ENCODE results near the gene GPER1. TPM values are rescaled to one million over a fixed set of nuclear protein-coding genes. Genes with fewer than 3 reads are reported as not detected.
"Not testable (repeated sequence)": the region's sequence is repeated elsewhere in the genome, so short reads cannot be mapped to it uniquely, and the experiment has no call there.

Gene GPER1
- 1 to 10 TPM; 5.9 to 8.1 (median 6.4) TPM for polyA plus RNA-seq (ENCODE audit: insufficient read length in 4 of 4)

DNA sequence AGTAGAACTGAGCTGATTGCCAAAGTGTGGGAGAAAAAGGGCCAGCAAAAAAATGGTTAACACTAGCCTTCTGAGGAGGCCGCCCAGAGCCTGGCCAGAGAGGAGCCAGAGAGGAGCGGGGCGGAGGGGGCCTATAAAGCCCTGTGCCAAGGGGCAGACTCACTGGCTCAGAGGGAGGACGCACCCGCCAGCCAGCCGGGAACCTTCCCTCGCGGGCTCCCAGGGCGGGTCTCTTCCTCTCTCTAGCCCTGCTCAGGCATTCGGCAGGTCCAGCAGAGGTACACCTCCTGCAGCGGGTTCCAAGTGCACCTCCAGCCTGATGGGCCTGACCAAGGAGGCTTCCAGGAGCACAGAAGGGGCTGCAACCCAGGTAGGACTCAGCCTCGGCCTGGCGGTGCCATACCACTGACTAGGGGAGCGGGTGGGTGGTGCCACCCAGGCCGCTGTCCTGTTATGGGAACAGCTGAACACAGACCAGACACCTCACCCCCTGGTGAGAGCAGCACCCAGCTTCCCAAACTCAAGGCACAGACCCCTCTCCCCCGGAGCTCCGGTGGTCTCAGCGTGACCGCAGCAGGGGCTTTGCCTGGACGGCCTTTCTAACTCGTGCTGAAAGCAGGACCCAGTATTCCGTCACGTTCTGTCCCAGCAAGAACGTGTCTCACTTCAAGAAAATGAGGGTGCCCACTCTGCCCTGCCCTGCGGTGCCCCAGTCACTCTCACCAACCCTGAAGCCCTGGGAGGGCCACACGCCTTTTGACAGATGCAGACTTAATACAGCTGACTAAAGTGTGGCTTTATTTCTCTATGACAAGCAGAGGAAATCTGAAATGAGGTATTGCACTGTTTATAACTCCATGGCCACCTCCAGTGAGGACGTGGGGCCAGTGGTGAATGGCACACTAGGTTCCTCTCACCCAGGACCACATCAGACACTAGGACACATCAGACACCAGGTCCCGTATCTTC is at the start of gene GPER1:
TSS of gene GPER1 (plus strand) at position 162 of the 969 bp plus-strand sequence. CDS start 3,616 bp downstream, outside the sequence.
- no peak for DNase-seq (ENCODE audit: low read depth in 4 of 4, low spot score in 3 of 4)

DNA sequence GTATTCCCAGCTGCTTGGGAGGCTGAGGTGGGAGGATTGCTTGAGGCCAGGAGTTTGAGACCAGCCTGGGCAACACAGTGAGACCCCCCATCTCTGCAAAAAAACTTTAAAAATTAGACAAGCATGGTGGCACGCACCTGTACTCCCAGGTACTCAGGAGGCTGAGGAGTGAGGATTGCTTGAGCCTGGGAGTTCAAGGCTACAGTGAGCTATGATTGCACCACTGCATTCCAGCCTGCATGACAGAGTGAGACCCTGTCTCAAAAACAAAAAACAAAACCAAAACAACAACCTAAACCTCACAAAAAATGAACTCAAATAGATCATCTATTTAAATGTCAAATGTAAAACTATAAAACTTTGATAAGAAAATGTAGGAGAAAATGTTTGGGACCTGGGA is 47.7 kb upstream of the GPER1 start:
- DNase-seq (ENCODE audit: low read depth in 4 of 4, low spot score in 3 of 4): not testable (repeated sequence)

DNA sequence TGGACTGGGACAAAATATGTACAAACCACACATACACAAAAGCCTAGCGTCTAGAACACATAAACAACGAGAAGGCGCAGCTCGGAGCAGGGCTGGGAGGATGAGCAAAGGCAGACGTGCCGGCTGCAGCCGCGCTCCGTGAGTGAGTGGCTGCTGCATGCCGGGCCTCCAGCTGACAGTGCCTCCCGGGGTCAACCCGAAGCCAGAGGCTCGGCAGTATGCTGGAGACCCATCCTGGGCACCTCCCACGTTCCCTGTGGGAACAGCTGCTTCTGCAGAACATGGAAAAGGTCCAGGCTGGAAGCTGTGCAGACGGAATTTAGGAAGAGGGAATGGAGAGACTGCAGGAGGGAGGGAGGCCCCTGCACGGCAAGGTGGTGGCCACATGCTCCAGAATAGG is 47.1 kb upstream of the GPER1 start:
- no peak for DNase-seq (ENCODE audit: low read depth in 4 of 4, low spot score in 3 of 4)

DNA sequence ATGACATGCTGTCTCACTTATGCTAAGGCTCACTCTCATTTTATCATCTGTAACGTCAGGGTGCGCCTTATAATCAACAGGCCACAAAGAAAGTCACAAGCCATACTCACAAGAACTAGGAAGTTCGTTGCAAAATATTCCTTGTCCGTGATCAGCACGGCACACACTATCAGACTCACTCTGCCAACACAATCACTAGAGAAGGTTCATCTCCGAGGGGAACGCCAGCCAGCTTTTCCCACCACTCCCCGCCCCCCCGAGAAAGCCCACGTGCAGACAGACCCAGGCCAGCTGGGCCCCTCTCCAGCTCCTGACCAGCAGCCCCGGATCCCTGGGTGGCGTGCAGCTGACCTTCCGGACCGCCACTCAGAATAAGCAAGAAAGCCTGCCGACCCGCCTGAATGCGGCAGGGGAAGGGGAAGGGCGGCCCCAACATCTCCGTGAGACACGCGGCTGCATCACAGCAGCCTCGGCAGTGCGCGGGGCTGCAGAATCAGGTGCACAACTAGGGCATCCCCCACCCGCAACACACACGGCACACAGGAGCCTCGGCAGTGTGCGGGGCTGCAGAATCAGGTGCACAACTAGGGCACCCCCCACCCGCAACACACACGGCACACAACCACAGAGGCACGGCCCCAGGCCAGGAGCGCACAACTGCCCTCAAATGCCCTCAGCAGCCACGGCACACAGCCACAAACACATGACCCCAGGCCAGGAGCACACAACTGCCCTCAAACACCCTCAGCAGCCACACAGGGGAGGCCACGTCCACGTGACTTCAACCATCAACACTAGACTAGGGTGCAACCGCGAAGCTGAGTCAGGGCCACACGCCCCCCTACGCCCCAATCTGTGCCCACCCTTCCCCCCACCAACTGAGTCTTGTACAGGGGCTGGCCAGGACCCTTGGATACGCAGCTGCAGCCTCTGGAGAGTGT is 46.1 kb upstream of the GPER1 start:
- DNase-seq (ENCODE audit: low read depth in 4 of 4, low spot score in 3 of 4): no peak

DNA sequence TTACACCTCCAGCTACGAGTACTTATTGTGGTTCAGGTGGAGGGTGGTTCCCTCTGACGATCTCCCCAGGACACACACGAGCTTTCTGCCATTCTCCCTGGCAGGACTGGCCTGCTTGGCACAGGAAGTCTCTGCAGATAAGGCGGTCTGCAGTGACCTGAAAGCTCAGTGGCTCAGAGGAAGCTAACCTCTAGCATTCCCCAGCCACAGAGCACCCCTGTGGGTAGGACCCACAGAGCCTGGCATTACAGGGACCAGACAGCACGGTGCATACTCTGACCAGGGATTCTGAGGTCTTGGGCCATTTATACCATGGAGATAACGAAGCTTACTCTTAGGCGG is 45.5 kb upstream of the GPER1 start:
- DNase-seq (ENCODE audit: low read depth in 4 of 4, low spot score in 3 of 4): no peak

DNA sequence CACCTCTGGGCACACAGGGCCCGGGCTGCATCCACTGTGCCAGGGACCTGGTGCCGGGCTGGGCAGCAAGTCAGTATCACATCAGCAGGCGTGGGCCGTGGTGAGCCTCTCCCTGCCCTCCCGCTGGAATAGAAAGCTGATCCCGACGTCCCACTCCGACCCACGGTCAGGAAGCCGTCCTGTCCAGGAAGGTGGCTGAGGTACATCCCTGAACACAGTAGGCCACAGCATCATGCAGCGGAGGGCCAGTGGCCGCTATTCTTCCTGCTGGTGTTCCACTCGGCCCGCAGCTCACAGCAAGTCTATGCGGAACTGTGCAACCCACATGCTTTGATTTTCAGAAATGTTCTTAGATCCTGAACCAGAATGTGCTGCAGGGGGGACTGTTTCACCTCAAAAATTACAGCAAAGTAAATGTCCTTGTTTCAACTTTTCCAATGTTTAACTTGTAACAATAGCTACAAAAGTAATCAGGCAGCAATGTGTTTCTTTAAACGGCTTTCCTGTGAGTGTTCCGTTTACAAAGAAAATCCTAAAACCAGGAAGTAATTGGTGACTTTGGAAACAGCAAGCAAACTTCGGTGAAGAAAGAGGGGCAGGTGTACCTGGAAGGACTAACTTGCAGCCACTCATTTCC is 44.2 kb upstream of the GPER1 start:
- no peak for DNase-seq (ENCODE audit: low read depth in 4 of 4, low spot score in 3 of 4)

DNA sequence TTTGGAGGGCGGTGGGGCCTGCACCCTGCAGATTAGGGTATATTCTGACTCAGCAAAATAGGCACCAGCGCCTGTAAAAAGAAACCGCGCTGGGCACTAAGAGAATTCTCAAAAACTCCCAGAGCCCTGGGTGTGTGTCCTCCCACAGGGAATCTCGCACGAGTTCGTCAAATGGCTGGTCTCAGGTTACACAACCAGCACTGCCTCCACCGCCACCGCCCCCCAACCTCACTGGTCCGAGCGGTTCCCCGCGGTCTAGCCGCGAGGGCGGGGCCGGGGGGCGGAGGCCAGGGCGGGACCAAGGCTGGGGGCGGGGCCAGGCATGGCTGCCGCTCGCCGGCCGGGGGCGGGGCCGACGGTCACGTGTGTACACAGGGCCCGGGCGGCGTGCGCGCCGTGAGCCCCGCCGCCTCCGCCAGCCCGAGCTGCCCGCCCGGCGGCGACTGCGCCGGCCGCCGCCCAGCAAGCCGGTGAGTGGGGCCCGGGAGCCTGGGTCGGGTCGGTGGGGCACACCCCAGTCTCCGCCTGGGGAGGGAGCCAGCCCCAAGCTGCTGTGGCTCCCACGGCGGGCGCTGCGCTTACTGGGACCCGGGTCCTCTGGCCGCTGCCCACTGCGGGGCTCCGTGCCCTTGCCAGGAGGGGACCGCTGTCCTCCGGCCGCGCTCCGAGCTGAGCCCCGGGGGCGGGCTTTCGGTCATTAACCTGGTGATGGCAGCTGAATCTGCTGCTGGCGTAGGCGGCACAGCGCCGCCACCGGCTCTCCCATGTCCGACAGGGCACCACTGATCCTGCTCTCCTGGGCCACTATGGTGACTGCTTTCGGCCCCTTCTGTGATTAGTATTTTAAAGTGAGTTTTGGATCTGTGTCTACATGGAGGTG is 43.5 kb upstream of the GPER1 start, which contains the start of gene GPR146:
TSS of gene GPR146 (plus strand) at position 358 of the 880 bp plus-strand sequence. CDS start 12,970 bp downstream, outside the sequence.
- peak; percentile 88 to 94 (median 92) for DNase-seq (ENCODE audit: low read depth in 4 of 4, low spot score in 3 of 4)

DNA sequence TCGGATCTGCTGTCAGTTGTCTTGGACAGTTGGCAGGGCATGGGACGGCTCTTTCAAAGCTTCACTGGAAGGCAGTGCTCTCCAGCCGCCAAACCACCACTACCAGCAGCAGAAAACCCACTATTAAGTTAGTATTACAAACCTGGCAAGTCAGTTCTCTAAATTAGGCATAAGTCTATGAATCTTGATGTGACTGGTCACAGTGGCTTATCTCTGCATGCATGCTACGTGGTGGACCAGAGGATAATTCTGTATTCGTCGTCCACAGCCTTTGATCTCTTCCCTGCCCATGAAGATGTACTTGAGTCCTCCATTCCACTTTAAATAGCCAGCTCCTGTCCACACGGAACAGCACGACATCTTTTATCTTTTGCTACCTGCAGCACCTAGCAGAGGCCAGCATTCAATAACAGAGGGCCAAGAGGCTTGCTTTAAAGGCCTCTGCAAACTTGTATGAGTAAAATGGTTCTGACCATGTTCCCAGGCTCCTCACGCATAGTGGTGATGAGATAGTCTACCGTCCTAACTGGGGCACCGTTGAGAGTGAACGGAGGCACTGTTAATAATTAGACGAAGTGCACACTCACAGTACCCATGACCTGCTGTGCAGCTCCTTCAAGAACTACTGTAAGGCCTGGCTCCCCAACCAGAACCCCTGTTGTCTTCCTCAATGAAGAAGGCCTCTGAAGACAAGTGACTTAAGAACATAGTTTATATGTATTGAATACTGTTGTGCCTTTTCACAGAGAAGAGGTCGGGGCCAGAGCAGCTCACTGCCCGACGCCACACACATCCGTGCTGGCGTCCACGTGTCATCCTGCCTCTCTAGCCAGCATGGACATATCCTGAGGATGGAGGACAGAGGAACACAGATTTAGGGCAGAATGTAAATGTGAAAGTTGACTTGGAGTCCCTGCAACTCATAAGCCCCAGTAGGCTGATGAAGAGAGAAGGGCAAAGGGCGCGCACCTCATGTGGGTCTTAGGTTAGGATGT is 42.5 kb upstream of the GPER1 start:
- DNase-seq (ENCODE audit: low read depth in 4 of 4, low spot score in 3 of 4): no peak

DNA sequence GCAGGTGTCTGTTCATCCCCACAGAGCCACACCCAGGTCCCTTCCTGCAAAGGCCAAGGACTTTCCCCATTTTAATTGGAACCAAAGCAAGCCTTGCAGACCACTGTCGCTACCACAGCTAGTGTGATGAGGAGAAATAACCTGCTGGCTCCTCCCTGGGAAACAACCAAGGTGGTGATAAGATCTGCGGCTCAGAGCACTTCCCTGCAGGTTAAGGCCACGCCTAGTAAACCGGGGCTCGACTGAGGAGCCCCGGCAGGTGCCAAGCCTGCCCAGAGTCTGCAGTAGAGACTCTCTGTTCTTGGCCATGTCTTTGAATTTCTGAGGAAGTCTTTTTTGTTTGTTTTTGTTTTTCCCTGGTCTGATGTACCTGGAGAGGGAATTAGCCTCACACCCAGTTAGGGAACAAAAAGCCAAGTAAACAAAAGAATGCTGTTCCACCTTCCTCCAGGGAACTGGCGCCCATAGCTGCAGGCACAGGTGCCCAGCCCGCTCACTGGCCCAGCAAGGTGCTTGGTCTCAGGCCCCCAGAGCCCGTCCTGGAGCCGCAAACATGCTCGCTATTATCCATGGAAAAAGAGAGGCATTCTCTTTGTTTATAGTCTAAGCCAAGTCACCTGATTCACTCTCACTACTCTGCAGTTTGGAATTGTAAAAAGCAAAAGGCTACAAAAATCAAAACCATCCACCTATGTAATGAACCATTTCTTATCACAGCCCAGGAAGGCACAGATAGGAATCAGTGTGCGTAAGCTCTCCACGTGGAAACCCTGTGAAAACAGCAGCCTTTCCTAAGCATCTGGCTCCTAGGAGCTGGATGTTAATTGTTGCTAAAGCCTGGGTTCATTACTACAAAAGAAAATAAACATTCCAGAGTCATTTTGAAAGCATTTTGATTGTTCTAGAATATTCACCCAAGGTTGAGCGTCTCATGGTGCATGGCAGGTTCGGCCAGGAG is 40.9 kb upstream of the GPER1 start:
- no peak for DNase-seq (ENCODE audit: low read depth in 4 of 4, low spot score in 3 of 4)

DNA sequence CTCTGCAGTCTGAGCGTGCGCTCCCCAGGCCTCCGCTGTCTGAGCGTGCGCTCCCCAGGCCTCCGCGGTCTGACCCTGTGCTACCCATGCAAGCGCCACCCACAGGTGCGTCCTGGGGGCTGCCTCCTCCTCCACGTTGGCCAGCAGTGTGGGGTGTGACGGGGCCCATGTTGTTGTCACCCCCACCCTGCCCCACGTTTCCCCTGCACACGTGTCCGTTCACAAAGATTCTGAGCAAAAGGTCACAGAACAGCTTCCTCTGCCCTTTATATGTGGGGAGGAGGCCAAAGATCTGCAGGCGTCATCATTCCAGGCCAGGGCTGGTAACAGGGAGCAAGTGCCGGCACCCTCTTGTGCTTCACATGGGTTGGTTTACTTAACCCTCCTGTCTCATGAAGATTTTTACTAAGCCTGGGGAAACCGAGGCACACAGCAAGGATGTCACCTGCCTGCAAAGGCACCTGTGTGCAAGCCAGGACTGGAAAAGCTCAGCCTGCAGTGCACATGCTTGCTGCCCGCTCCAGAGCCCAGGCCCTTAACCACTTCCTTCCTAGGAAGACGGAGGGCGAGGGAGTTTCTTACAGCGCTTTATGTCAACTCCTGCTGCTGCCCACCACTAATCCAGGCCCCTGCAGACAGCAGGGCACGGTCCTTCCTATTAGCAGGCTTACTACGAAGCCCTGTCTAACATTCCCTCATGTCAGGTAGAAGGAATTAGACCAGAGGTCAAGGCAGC is 38.7 kb upstream of the GPER1 start:
- no peak for DNase-seq (ENCODE audit: low read depth in 4 of 4, low spot score in 3 of 4)

DNA sequence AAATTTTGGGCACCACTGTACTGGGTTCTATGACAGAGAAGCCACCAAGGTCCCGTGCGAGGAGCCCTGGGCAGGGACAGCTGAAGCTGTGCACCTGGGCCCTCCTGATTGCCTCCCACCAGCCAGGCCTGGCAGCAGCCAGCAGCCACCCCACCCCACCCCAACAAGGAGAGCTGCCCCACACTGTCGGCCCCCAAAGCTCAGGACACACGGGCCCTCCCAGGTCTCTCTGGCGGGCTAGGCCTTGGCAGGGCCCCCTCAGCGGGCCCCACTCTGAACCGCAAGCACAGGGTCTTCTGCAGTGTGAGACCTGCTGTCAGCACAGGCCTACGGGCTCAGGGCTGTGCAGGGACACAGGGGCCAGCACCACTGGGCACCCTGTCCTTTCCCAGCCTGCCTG is 38.1 kb upstream of the GPER1 start:
- DNase-seq (ENCODE audit: low read depth in 4 of 4, low spot score in 3 of 4): no peak

DNA sequence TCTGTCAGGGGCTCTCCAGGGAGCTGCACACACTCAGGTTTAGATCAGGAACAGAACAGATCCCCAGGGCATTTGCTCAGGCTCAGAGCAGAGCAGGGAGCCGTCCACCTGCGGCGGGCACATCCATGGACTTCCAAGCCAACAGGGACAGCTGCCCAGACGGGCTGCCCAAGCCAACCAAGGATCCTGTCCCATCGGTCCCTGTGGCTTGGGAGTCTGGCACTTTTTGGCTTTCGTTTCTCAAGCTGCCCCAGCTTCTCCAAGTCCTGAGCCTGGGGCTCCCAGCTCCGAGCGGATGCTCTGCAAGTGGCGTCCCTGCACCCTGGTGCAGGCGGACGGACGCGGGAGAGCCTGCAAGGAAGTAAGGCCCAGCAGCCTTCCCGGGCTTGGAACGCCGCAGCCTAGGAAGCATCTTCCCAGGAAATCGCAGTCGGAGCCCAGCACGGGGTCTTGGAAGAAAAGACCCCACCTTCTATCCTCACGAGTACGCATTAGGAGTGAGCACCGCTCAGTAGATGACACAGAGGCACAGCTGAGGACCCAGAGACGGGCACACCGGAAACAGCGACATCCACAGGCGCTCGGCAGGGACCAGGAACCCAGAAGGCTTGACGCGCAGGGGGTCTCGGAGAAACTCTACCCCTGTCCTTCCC is 37.5 kb upstream of the GPER1 start:
- DNase-seq (ENCODE audit: low read depth in 4 of 4, low spot score in 3 of 4): no peak

DNA sequence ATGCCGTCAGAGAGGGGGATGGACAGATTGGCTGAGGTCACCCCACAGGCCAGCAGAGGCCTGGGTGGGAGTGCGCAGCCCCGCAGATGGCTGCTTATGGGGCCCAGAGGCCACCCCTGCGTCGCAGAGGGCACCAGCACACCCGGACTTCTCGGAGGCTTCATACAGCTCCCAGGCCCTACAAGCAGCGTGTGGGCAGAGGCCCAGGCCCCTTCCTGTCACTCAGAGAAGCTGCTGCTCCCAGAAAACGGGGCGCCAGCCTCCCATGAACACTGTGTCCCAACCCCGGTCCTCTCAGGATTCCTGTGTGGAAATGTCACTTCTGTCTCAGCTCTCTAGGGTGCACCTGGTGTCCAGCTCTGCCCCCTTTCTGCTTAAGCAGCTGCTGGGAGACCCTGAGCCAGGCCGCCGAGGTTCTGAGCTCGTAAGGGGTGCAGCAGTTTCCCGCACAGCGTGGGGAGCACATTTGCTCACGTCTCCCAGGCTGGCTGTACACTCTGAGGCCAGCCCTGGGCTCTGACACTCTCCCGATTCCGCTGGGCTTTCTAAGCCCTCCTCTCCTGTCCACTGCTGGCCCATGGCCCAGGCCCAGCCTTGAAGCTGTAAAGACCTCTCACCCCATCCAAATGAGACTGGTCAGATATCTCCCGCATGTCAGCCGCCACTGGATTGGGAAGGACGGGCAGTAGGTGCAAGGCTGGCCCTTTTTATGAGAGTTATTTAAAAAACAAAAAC is 36.8 kb upstream of the GPER1 start:
- DNase-seq (ENCODE audit: low read depth in 4 of 4, low spot score in 3 of 4): no peak

DNA sequence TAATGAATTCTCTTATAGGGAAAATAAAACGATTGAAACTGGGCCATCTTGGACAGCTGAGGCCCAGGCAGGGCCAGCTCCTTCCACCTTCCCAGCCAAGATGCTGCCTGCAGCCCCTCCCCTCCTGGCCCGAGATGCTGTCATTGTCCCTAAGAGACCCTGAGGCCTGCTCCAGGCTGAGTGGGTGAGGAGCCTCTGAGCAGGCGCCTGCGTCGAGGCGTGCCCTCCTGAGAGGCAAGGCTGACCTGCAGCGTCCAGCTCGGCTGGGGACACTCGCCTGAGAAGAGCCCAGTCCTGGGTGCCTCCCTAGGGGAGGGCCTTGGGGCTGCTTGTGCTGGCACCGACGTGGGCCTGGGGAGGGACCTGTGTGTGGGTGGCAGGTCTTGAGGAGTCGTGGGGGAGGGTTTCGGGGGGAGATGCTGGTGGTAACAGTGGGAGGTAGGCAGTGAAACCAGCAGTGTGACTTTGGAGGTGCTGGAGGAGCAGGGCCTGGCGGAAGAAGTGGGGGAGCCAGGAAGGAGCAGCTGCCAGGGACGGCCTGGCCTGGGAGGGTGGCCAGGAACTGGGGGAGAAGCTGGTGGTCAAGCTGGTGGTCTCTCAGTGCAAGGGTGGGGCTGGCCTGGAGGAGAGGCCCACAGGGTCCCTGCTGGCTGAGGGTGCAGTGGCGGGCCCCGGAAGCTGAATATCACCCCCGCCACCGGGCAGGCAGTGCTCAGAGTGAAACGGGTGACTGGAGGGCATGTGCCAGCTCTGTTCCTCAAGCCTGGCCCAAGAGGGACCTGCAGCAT is 35.7 kb upstream of the GPER1 start:
- DNase-seq (ENCODE audit: low read depth in 4 of 4, low spot score in 3 of 4): no peak

DNA sequence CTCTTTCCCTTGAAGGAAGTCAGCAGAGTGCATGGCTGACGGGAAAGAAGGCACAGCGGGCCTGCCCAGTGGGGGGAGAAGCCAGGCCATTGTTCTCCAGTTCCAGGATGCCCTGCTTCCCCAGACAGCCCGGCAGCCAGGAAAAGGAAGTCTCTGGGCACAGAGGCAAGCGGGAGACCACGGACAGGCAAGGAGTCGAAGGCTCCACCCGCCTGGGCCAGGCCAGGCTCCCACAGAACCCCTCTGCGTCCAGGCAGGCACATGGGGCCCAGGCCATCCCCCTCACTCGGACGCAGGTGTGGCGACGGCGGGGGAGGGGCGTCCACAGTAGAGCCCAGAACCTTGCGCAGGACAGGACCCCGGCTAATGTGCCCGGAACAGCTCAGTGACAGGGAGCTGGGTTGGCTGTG is 34.9 kb upstream of the GPER1 start:
- DNase-seq (ENCODE audit: low read depth in 4 of 4, low spot score in 3 of 4): no peak
